Suppressor macrophage treated with lipopolysaccharide for 4 hours (primary cell): Measurements from ENCODE around the gene KRT35.

ENCODE experiments used
- DNase-seq: peaks from one replicate; pipeline ENCODE4 v3.0.0-alpha.2; 2020

KRT35 gene

GRCh38 chr17:41511716-41512115 is 30.8 kb upstream of the KRT35 start:
- no peak for DNase-seq

DNA sequence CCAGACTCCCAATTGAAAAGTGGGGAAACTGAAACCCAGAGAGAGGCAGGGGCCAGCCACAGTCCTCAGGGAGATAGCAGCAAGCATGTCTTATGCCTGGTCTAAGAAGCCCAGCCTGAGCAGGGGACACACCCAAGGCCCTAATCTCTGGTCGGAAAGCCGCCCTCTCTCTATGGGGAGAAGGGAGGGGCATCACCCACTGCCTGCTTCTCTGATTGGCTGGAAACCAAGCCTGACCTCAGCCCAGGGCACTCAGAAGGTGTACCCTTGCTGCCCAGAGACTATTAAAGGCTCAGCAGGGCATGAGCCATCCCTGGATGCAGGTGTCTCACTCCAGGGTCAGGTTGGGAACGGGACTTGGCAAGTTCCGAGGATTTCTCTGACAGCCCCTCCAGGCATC is 30.2 kb upstream of the KRT35 start:
- DNase-seq, result no peak

- no peak for DNase-seq
Measured at GRCh38 chr17:41510251-41511065, 29.5 kb upstream of the KRT35 start.

- no peak for DNase-seq
Measured at GRCh38 chr17:41507315-41507880, 26.4 kb upstream of the KRT35 start.

DNA sequence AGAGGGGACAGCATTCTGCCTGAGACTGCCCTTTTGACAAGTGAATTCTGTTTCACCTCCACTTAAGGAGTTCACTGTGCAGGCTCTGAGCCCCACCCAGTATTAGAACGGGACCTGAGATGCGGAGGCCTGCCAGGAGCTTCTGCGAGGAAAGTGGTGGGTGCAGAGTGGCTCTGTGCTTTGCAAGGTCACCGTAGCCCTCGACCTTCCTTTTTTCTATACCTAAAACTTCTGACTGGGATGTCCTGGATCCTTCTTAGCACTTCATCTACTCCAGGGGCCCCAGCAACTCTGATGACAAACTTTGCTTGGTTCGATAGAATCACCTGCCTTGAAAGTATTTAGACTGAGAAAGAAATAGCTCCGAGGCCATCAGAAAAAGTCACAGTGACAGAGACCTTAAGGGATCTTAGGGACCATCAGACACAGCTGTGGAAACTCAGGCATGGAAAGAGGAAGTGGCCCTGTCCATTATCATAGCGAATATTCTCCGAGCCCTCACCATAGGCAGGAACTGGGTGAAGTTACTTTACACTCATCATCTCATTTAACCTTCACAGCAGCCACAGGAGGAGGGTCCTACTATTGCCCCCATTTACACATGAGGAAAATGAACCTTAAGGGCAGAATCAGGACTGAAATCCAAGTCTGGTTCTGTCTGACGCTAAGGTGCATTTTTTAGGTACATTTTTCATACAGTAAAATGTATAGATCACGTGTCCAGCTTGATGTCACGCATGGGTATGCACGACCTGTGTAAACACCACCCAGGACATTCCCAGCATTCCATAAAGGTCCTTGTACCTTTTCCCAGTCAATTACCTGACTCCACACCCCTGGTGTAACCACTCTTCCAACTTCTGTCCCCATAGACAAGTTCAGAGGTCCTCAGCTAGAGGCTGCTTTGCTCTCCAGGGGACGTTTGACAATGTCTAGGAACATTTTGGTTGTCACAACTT is 25.1 kb upstream of the KRT35 start:
- peak; percentile 42 for DNase-seq

- DNase-seq, result no peak
Measured at GRCh38 chr17:41505007-41505808, 24.3 kb upstream of the KRT35 start, which contains the start of gene KRT13. Gene KRT13 (minus strand): TSS chr17:41505612. CDS start chr17:41505550, 62 bp downstream.

DNA sequence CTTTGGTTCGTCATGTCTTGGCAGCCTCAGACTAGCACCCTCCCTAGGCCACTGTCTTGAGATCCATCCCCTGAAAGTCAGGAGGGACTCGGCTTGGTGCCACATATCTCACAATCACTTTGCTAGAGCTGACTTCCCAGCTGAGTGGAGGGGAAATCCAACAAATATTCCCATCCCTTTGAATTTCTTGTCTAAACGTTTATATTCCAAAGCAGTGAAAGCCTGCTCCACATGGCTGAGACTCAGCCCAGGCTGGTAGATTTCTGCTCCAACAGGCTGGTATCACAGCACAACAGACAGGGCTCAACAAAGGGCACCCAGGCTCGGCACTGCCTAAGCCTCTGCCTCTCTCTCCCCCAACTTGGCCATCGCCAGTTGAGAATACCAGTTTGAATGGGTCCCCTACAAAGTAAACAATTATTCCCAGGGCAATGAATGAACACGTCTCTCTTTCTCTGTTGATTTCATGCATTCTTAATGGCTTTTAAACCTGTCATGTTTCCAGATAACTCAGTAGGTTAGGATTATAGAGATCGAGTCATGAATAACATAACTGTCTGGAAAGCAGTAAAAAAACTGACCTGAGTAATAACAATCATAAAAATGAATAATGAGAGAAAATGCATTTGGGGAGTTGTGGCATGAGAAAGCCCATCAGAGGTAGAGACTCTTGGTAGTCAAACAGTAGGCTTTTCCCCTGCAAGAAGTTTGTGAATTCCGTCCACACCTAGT is 23.5 kb upstream of the KRT35 start:
- no peak for DNase-seq

DNA sequence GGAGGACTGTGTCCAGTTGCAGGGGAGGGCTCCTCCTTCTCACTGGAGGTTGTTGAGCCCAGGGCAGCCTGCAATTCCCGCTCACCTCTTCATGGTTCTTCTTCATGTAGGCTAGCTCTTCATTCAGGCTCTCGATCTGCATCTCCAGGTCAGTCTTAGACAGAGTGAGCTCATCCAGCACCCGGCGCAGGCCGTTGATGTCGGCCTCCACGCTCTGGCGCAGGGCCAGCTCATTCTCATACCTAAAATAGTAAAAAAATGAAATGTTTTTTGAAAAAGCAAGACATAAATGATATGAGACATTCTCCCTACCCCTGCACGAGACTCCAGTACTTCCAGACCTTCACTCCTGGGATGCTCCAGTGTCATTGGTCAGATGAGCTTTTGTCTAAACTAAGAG is 22.3 kb upstream of the KRT35 start:
- DNase-seq, result no peak

DNA sequence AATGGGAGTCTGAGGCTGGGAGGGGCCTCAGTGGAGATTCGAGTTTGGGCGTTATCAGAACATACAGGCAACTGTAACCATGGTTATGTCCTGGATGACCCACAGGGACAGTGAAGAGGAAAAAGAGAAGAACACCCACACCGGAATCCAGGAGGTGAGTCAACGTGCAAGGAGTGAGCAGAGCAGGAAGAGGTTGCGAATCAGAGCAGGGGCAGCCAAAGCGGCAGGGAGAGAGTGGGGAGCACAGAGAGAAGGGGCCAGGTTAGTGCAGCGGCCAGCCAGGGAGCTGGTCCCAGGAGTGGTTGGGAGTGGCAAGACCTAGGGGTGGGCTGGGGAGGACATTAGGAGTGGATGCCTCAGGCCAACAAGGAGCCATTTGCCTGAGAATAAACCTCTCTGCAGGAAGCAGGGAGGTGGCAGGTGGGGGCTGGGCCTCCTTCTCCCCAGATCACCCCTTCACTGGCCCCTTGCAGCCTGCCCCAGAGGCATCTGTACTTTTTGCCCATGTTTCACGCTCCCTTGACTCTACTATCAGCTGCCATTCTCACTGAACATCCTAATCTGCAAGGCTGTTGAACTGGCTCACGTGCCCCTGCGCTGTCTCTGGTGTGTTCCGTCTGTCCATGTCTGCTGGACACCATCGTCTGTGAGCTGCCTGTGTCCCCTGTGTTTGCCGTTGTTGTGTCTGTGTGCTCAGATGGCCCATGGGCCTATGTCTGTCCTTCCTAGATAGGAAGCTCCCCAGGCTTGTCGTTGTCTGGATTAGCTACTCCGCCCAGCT is 19.4 kb upstream of the KRT35 start:
- peak; percentile 40 for DNase-seq

GRCh38 chr17:41499714-41500113 is 18.8 kb upstream of the KRT35 start:
- DNase-seq, result no peak

- peak; percentile 71 for DNase-seq
Measured at GRCh38 chr17:41498276-41498675, 17.3 kb upstream of the KRT35 start.

DNA sequence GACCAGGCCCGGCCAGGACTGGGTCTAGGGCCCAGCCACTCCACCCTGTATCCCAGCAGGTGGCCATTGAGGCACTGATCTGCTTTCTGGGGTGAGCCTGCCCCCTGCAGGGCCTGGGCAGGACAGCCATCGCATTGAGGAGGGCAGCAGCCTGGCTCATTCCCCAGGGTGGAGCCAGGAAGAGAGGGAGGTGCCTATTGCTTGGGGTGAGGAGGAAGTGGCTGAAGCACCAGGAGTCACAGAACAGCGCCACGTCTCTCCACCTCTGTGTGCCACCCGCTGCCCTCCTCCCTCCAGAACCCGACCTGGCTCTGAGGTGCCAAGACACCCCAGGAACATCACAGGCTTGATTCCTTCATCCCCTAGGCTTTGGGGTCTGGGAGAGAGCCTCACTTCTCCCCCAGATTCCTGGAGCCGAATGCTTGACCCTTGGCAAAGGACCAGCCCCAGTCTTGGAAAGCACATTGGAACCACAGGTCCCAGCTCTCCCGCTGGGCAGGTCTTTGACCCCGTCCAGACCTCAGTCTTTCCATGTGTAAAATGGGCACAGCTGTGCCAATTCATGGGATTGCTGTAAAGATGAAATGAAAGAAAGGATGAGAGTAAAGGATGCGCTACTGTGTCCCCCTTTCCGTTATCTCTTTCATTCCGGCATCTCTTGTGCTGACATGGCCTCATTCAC is 16.0 kb upstream of the KRT35 start:
- peak; percentile 90 for DNase-seq

- no peak for DNase-seq
Measured at GRCh38 chr17:41494524-41494923, 13.6 kb upstream of the KRT35 start.

GRCh38 chr17:41492771-41493170 is 11.8 kb upstream of the KRT35 start:
- peak; percentile 64 for DNase-seq

GRCh38 chr17:41492351-41492750 is 11.4 kb upstream of the KRT35 start:
- DNase-seq, result peak; percentile 90

GRCh38 chr17:41491476-41491875 is 10.5 kb upstream of the KRT35 start:
- DNase-seq, result no peak

GRCh38 chr17:41490000-41490990 is 9.3 kb upstream of the KRT35 start:
- peak; percentile 33 for DNase-seq

DNA sequence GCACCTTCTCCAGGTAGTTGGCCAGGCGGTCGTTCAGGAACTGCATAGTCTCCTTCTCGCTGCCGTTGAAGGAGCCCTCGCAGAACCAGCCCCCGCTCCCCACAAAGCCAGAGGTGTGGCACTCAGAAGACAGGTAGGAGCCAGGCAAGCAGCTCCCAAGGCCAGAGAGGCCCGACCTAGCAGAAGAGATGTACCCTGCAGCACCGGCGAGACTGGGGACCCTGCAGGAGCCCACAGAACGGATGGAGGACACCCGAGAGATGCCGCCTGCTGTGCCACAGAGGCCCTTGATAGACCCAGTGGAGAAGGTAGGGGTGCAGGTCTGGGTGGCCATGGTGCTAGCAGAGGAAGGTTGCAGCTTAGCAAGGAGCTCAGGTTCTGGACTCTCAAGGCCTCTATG is 8.6 kb upstream of the KRT35 start, which contains the start of gene KRT36:
TSS of gene KRT36 (minus strand) at position 380 of the 400 bp plus-strand sequence. CDS start at position 334, 46 bp downstream.
- no peak for DNase-seq
